ENCODE measurements around the gene NEDD4L. TPM values are rescaled to one million over a fixed set of nuclear protein-coding genes. Genes with fewer than 3 reads are reported as not detected.

The NEDD4L gene
- polyA plus RNA-seq, 2 donors: 10.8 to 14.1 TPM

GRCh38 chr18:58381676-58382411, 337.8 kb downstream of the NEDD4L start:
- H3K9me3 ChIP-seq (ENCODE audit: control insufficient read depth in 2 of 2, insufficient read depth in 1 of 2, low read depth in 1 of 2, low read length in 1 of 2): no peaks in the 10 kb centered on the region
- no peaks in the 10 kb centered on the region for H3K27me3 ChIP-seq (ENCODE audit: control insufficient read depth in 1 of 2, insufficient read depth in 2 of 2, low read length in 2 of 2)
- peaks cover 0 to 3% of the 10 kb centered on the region in 2 donors for H3K36me3 ChIP-seq (ENCODE audit: control insufficient read depth in 2 of 2, insufficient read depth in 2 of 2, low read length in 1 of 2)
- WGBS, 2 donors: 91 to 93% methylated on average over 12 of the region's 12 CpGs
- peaks cover 0 to 2% of the 10 kb centered on the region in 2 donors for H3K4me1 ChIP-seq (ENCODE audit: control insufficient read depth in 2 of 2, insufficient read depth in 2 of 2, low read length in 1 of 2)
- H3K4me3 ChIP-seq (ENCODE audit: low read depth in 1 of 2, low read length in 2 of 2): no peak overlapping the region
- no peak overlapping the region for H3K27ac ChIP-seq (ENCODE audit: low read depth in 2 of 2, low read length in 1 of 2)

GRCh38 chr18:58382446-58382845, 338.4 kb downstream of the NEDD4L start:
- Histone ChIP-seq H3K9me3 (ENCODE audit: control insufficient read depth in 2 of 2, insufficient read depth in 1 of 2, low read depth in 1 of 2, low read length in 1 of 2) (no peaks in the 10 kb centered on the region), H3K4me1 (ENCODE audit: control insufficient read depth in 2 of 2, insufficient read depth in 2 of 2, low read length in 1 of 2) (no peaks in the 10 kb centered on the region), H3K36me3 (ENCODE audit: control insufficient read depth in 2 of 2, insufficient read depth in 2 of 2, low read length in 1 of 2) (peaks cover 0 to 5% of the 10 kb centered on the region in 2 donors), H3K27ac (ENCODE audit: low read depth in 2 of 2, low read length in 1 of 2) (no peak overlapping the region), H3K4me3 (ENCODE audit: low read depth in 1 of 2, low read length in 2 of 2) (no peak overlapping the region), H3K27me3 (ENCODE audit: control insufficient read depth in 1 of 2, insufficient read depth in 2 of 2, low read length in 2 of 2) (no peaks in the 10 kb centered on the region)
- WGBS, 2 donors: 77 to 79% methylated on average over 2 of the region's 2 CpGs

- Histone ChIP-seq H3K36me3 (ENCODE audit: control insufficient read depth in 2 of 2, insufficient read depth in 2 of 2, low read length in 1 of 2) (peaks cover 0 to 13% of the 10 kb centered on the region in 2 donors), H3K4me3 (ENCODE audit: low read depth in 1 of 2, low read length in 2 of 2) (no peak overlapping the region), H3K27ac (ENCODE audit: low read depth in 2 of 2, low read length in 1 of 2) (no peak overlapping the region), H3K4me1 (ENCODE audit: control insufficient read depth in 2 of 2, insufficient read depth in 2 of 2, low read length in 1 of 2) (no peaks in the 10 kb centered on the region), H3K9me3 (ENCODE audit: control insufficient read depth in 2 of 2, insufficient read depth in 1 of 2, low read depth in 1 of 2, low read length in 1 of 2) (no peaks in the 10 kb centered on the region), H3K27me3 (ENCODE audit: control insufficient read depth in 1 of 2, insufficient read depth in 2 of 2, low read length in 2 of 2) (no peaks in the 10 kb centered on the region)
- 93 to 94% methylated on average over 13 of the region's 13 CpGs for WGBS, 2 donors
Observed at GRCh38 chr18:58385472-58385871, 341.4 kb downstream of the NEDD4L start.

GRCh38 chr18:58386780-58387179, 342.8 kb downstream of the NEDD4L start:
- peaks cover 0 to 14% of the 10 kb centered on the region in 2 donors for H3K36me3 ChIP-seq (ENCODE audit: control insufficient read depth in 2 of 2, insufficient read depth in 2 of 2, low read length in 1 of 2)
- 96 to 98% methylated on average over 14 of the region's 14 CpGs for WGBS, 2 donors
- no peak overlapping the region for H3K4me3 ChIP-seq (ENCODE audit: low read depth in 1 of 2, low read length in 2 of 2)
- H3K4me1 ChIP-seq (ENCODE audit: control insufficient read depth in 2 of 2, insufficient read depth in 2 of 2, low read length in 1 of 2): no peaks in the 10 kb centered on the region
- no peaks in the 10 kb centered on the region for H3K27me3 ChIP-seq (ENCODE audit: control insufficient read depth in 1 of 2, insufficient read depth in 2 of 2, low read length in 2 of 2)
- no peak overlapping the region for H3K27ac ChIP-seq (ENCODE audit: low read depth in 2 of 2, low read length in 1 of 2)
- no peaks in the 10 kb centered on the region for H3K9me3 ChIP-seq (ENCODE audit: control insufficient read depth in 2 of 2, insufficient read depth in 1 of 2, low read depth in 1 of 2, low read length in 1 of 2)

GRCh38 chr18:58387716-58388115, 343.7 kb downstream of the NEDD4L start:
- Histone ChIP-seq H3K36me3 (ENCODE audit: control insufficient read depth in 2 of 2, insufficient read depth in 2 of 2, low read length in 1 of 2) (peaks cover 0 to 16% of the 10 kb centered on the region in 2 donors), H3K4me3 (ENCODE audit: low read depth in 1 of 2, low read length in 2 of 2) (no peak overlapping the region), H3K9me3 (ENCODE audit: control insufficient read depth in 2 of 2, insufficient read depth in 1 of 2, low read depth in 1 of 2, low read length in 1 of 2) (no peaks in the 10 kb centered on the region), H3K27me3 (ENCODE audit: control insufficient read depth in 1 of 2, insufficient read depth in 2 of 2, low read length in 2 of 2) (no peaks in the 10 kb centered on the region), H3K27ac (ENCODE audit: low read depth in 2 of 2, low read length in 1 of 2) (no peak overlapping the region), H3K4me1 (ENCODE audit: control insufficient read depth in 2 of 2, insufficient read depth in 2 of 2, low read length in 1 of 2) (no peaks in the 10 kb centered on the region)
- 90 to 94% methylated on average over 5 of the region's 5 CpGs for WGBS, 2 donors

GRCh38 chr18:58388736-58389135, 344.7 kb downstream of the NEDD4L start:
- Histone ChIP-seq H3K9me3 (ENCODE audit: control insufficient read depth in 2 of 2, insufficient read depth in 1 of 2, low read depth in 1 of 2, low read length in 1 of 2) (no peaks in the 10 kb centered on the region), H3K27ac (ENCODE audit: low read depth in 2 of 2, low read length in 1 of 2) (no peak overlapping the region), H3K27me3 (ENCODE audit: control insufficient read depth in 1 of 2, insufficient read depth in 2 of 2, low read length in 2 of 2) (no peaks in the 10 kb centered on the region), H3K4me1 (ENCODE audit: control insufficient read depth in 2 of 2, insufficient read depth in 2 of 2, low read length in 1 of 2) (no peaks in the 10 kb centered on the region), H3K36me3 (ENCODE audit: control insufficient read depth in 2 of 2, insufficient read depth in 2 of 2, low read length in 1 of 2) (peaks cover 0 to 16% of the 10 kb centered on the region in 2 donors), H3K4me3 (ENCODE audit: low read depth in 1 of 2, low read length in 2 of 2) (no peak overlapping the region)
- 91% methylated on average over 14 of the region's 14 CpGs for WGBS, 2 donors

GRCh38 chr18:58389745-58390144, 345.7 kb downstream of the NEDD4L start:
- WGBS, 2 donors: 86 to 89% methylated on average over 2 of the region's 2 CpGs
- Histone ChIP-seq H3K4me3 (ENCODE audit: low read depth in 1 of 2, low read length in 2 of 2) (no peak overlapping the region), H3K4me1 (ENCODE audit: control insufficient read depth in 2 of 2, insufficient read depth in 2 of 2, low read length in 1 of 2) (no peaks in the 10 kb centered on the region), H3K27me3 (ENCODE audit: control insufficient read depth in 1 of 2, insufficient read depth in 2 of 2, low read length in 2 of 2) (no peaks in the 10 kb centered on the region), H3K9me3 (ENCODE audit: control insufficient read depth in 2 of 2, insufficient read depth in 1 of 2, low read depth in 1 of 2, low read length in 1 of 2) (no peaks in the 10 kb centered on the region), H3K27ac (ENCODE audit: low read depth in 2 of 2, low read length in 1 of 2) (no peak overlapping the region), H3K36me3 (ENCODE audit: control insufficient read depth in 2 of 2, insufficient read depth in 2 of 2, low read length in 1 of 2) (peaks cover 0 to 16% of the 10 kb centered on the region in 2 donors)

GRCh38 chr18:58390399-58390798, 346.4 kb downstream of the NEDD4L start:
- Histone ChIP-seq H3K36me3 (ENCODE audit: control insufficient read depth in 2 of 2, insufficient read depth in 2 of 2, low read length in 1 of 2) (peaks cover 0 to 16% of the 10 kb centered on the region in 2 donors), H3K4me1 (ENCODE audit: control insufficient read depth in 2 of 2, insufficient read depth in 2 of 2, low read length in 1 of 2) (no peaks in the 10 kb centered on the region), H3K27me3 (ENCODE audit: control insufficient read depth in 1 of 2, insufficient read depth in 2 of 2, low read length in 2 of 2) (no peaks in the 10 kb centered on the region), H3K27ac (ENCODE audit: low read depth in 2 of 2, low read length in 1 of 2) (no peak overlapping the region), H3K9me3 (ENCODE audit: control insufficient read depth in 2 of 2, insufficient read depth in 1 of 2, low read depth in 1 of 2, low read length in 1 of 2) (no peaks in the 10 kb centered on the region), H3K4me3 (ENCODE audit: low read depth in 1 of 2, low read length in 2 of 2) (no peak overlapping the region)
- 97% methylated on average over 9 of the region's 9 CpGs for WGBS, 2 donors

- Histone ChIP-seq H3K4me3 (ENCODE audit: low read depth in 1 of 2, low read length in 2 of 2) (no peak overlapping the region), H3K4me1 (ENCODE audit: control insufficient read depth in 2 of 2, insufficient read depth in 2 of 2, low read length in 1 of 2) (no peaks in the 10 kb centered on the region), H3K27ac (ENCODE audit: low read depth in 2 of 2, low read length in 1 of 2) (no peak overlapping the region), H3K9me3 (ENCODE audit: control insufficient read depth in 2 of 2, insufficient read depth in 1 of 2, low read depth in 1 of 2, low read length in 1 of 2) (no peaks in the 10 kb centered on the region), H3K27me3 (ENCODE audit: control insufficient read depth in 1 of 2, insufficient read depth in 2 of 2, low read length in 2 of 2) (no peaks in the 10 kb centered on the region), H3K36me3 (ENCODE audit: control insufficient read depth in 2 of 2, insufficient read depth in 2 of 2, low read length in 1 of 2) (peaks cover 0 to 16% of the 10 kb centered on the region in 2 donors)
- WGBS, 2 donors: 78 to 79% methylated on average over 1 of the region's 1 CpG
Observed at GRCh38 chr18:58391231-58391825, 347.3 kb downstream of the NEDD4L start.

- H3K27ac ChIP-seq (ENCODE audit: low read depth in 2 of 2, low read length in 1 of 2): no peak overlapping the region
- peaks cover 0 to 12% of the 10 kb centered on the region in 2 donors for H3K36me3 ChIP-seq (ENCODE audit: control insufficient read depth in 2 of 2, insufficient read depth in 2 of 2, low read length in 1 of 2)
- no peak overlapping the region for H3K4me3 ChIP-seq (ENCODE audit: low read depth in 1 of 2, low read length in 2 of 2)
- H3K27me3 ChIP-seq (ENCODE audit: control insufficient read depth in 1 of 2, insufficient read depth in 2 of 2, low read length in 2 of 2): no peaks in the 10 kb centered on the region
- 81 to 86% methylated on average over 8 of the region's 8 CpGs for WGBS, 2 donors
- H3K9me3 ChIP-seq (ENCODE audit: control insufficient read depth in 2 of 2, insufficient read depth in 1 of 2, low read depth in 1 of 2, low read length in 1 of 2): no peaks in the 10 kb centered on the region
- H3K4me1 ChIP-seq (ENCODE audit: control insufficient read depth in 2 of 2, insufficient read depth in 2 of 2, low read length in 1 of 2): no peaks in the 10 kb centered on the region
Observed at GRCh38 chr18:58391932-58392323, 347.9 kb downstream of the NEDD4L start.

Measured in esophagus (tissue), 2 donors.